Hypothalamus (tissue), 51 donors: ENCODE results near the gene SEMA4D.
A peak's percentile ranks its signal among the peaks of the same experiment; 100 is the strongest.

Experiments
- DNase-seq, 51 donors: peaks; one replicate each; lab custom pipeline; 2025; lab: John Stamatoyannopoulos, UW

The SEMA4D gene

GRCh38 chr9:89418882-89419640 lies 78.9 kb downstream of the SEMA4D start:
- DNase-seq = peak in 1 of 51 donors; percentile 16

GRCh38 chr9:89418474-89418845 lies 79.5 kb downstream of the SEMA4D start:
- no peak for DNase-seq

GRCh38 chr9:89417832-89418473 lies 80.0 kb downstream of the SEMA4D start:
- no peak for DNase-seq

- no peak for DNase-seq
Measured at GRCh38 chr9:89414670-89415324, 83.1 kb downstream of the SEMA4D start.

GRCh38 chr9:89413963-89414638 lies 83.8 kb downstream of the SEMA4D start:
- DNase-seq = no peak

- no peak for DNase-seq
Measured at GRCh38 chr9:89412951-89413350, 85.0 kb downstream of the SEMA4D start.

- no peak for DNase-seq
Measured at GRCh38 chr9:89412541-89412940, 85.4 kb downstream of the SEMA4D start.

- peak in 1 of 51 donors; percentile 16 for DNase-seq
Measured at GRCh38 chr9:89411759-89412158, 86.2 kb downstream of the SEMA4D start.

- DNase-seq = peak in 2 of 51 donors; percentile 14 to 37
Measured at GRCh38 chr9:89410641-89411350, 87.1 kb downstream of the SEMA4D start.

- DNase-seq = no peak
Measured at GRCh38 chr9:89410022-89410421, 87.9 kb downstream of the SEMA4D start.

- DNase-seq = no peak
Measured at GRCh38 chr9:89409466-89409865, 88.4 kb downstream of the SEMA4D start.

- DNase-seq = peak in 12 of 51 donors; percentile 10 to 46 (median 26)
Measured at GRCh38 chr9:89408628-89409101, 89.2 kb downstream of the SEMA4D start.

- DNase-seq = no peak
Measured at GRCh38 chr9:89407070-89407469, 90.8 kb downstream of the SEMA4D start.

- peak in 17 of 51 donors; percentile 18 to 53 (median 31) for DNase-seq
Measured at GRCh38 chr9:89405826-89406225, 92.1 kb downstream of the SEMA4D start.

- peak in 1 of 51 donors; percentile 58 for DNase-seq
Measured at GRCh38 chr9:89404074-89404473, 93.8 kb downstream of the SEMA4D start.

GRCh38 chr9:89402695-89403427 lies 95.1 kb downstream of the SEMA4D start:
- DNase-seq = peak in 1 of 51 donors; percentile 15

- DNase-seq = peak in 1 of 51 donors; percentile 17
Measured at GRCh38 chr9:89400403-89401116, 97.4 kb downstream of the SEMA4D start.

GRCh38 chr9:89398621-89399020 lies 99.3 kb downstream of the SEMA4D start:
- DNase-seq = no peak

- DNase-seq = no peak
Measured at GRCh38 chr9:89397471-89397870, 100.4 kb downstream of the SEMA4D start.
